Esophagus muscularis mucosa (tissue), 4 donors: ENCODE measurements around the gene ITPR2. TPM values are rescaled to one million over a fixed set of nuclear protein-coding genes. Genes with fewer than 3 reads are reported as not detected.

Experiments used
- DNase-seq: peaks from one replicate; pipeline ENCODE4 v3.0.0-alpha.2; 2017; ENCODE audit errors: extremely low spot score
- H3K27ac ChIP-seq, 4 donors: fragments of 200-600 bp; sonication (generic); replicated peaks in 1 of 4; 1 replicate in 3 of 4; 2 replicates in 1 of 4; pipeline ENCODE4 v1.5.1; 2016 to 2019; ENCODE audit warnings: mild to moderate bottlenecking in 1 of 4
- H3K27me3 ChIP-seq, 4 donors: fragments of 200-600 bp; sonication (generic); one replicate each; pipeline versions ENCODE4 v1.5.1 to v1.6.0; 2016 to 2019
- H3K36me3 ChIP-seq, 4 donors: fragments of 200-600 bp; sonication (generic); one replicate each; pipeline ENCODE4 v1.5.1; 2016 to 2019
- H3K4me1 ChIP-seq, 4 donors: fragments of 200-600 bp; sonication (generic); one replicate each; pipeline ENCODE4 v1.5.1; 2016 to 2019
- H3K4me3 ChIP-seq, 4 donors: fragments of 200-600 bp; sonication (generic); 1 replicate in 2 of 4; 2 replicates in 2 of 4; pipeline ENCODE4 v1.5.1; 2016 to 2019; ENCODE audit warnings: mild to moderate bottlenecking in 4 of 4, moderate library complexity in 1 of 4
- H3K9me3 ChIP-seq, 4 donors: fragments of 200-600 bp; sonication (generic); 1 replicate in 3 of 4; 2 replicates in 1 of 4; pipeline ENCODE4 v1.5.1; 2016 to 2019
- EP300 ChIP-seq: sonication (generic); formaldehyde crosslinking; IDR thresholded peaks from one replicate; pipeline ENCODE4 v1.6.1; 2017; ENCODE audit warnings: antibody characterized with exemption
- POLR2A ChIP-seq: fragments of 450-650 bp; IDR thresholded peaks from one replicate; pipeline ENCODE4 v1.6.1; 2017; ENCODE audit warnings: antibody characterized with exemption, moderate library complexity, mild to moderate bottlenecking, low read depth
- POLR2AphosphoS5 ChIP-seq, 2 donors: sonication (generic); formaldehyde crosslinking; IDR thresholded peaks; one replicate each; pipeline ENCODE4 v1.6.1; 2017; ENCODE audit warnings: antibody characterized with exemption in 2 of 2
- WGBS: methylation state at CpG from one replicate; pipeline ENCODE4 v1.1.5; 2018; 5-methylcytosine and 5-hydroxymethylcytosine counted together
- intact Hi-C: fragments of 100-400 bp; cut with DNase I; formaldehyde crosslinking; loops from one replicate; pipeline ENCODE4 v1.15.1; 2023
- total RNA-seq, 4 donors: library from RNA; depleted of rRNA; stranded (reverse); fragments of >200 nt; gene quantifications; one replicate each; pipeline versions ENCODE4 v1.1.0 to v1.2.1, GENCODE V29; 2016
- TF ChIP-seq, protein P1 (sequence below), 3 experiments: fragments of 200-600 bp in 2 of 3; fragments of 450-650 bp in 1 of 3; sonication (generic) in 2 of 3; IDR thresholded peaks; one replicate each; pipeline ENCODE4 v1.5.1; 2017 to 2019; ENCODE audit warnings: antibody characterized with exemption in 3 of 3, mild to moderate bottlenecking in 2 of 3, moderate library complexity in 1 of 3

Gene ITPR2
- total RNA-seq, 4 donors from 2014 or later = 23.7 to 26.6 (median 25.4) TPM

- no peaks in the 10 kb centered on the region for H3K27me3 ChIP-seq
- intact Hi-C loops = no loop called here
Measured at GRCh38 chr12:26744042-26744626, 88.9 kb downstream of the ITPR2 start.

GRCh38 chr12:26741584-26742227, 91.3 kb downstream of the ITPR2 start:
- H3K4me3 ChIP-seq = no peak overlapping the region
- no peak for DNase-seq
- H3K27ac ChIP-seq = peak overlapping the region in 1 of 4 donors; percentile 20
- H3K27me3 ChIP-seq = no peaks in the 10 kb centered on the region
- WGBS = 75% methylated on average over 6 of the region's 6 CpGs
- TF ChIP-seq POLR2A = no peak
- peaks cover 0 to 23% (median 14%) of the 10 kb centered on the region in 4 donors for H3K4me1 ChIP-seq
- H3K36me3 ChIP-seq = no peaks in the 10 kb centered on the region
- peaks cover 0 to 4% (median 0%) of the 10 kb centered on the region in 4 donors for H3K9me3 ChIP-seq
- intact Hi-C loops = no loop called here

More at GRCh38 chr12:26744042-26744626, 88.9 kb downstream of the ITPR2 start:
- TF ChIP-seq POLR2A = no peak
- no peak for TF ChIP-seq POLR2AphosphoS5 (IDR thresholded peaks at IDR 0.05)
- TF ChIP-seq, protein P1, sequence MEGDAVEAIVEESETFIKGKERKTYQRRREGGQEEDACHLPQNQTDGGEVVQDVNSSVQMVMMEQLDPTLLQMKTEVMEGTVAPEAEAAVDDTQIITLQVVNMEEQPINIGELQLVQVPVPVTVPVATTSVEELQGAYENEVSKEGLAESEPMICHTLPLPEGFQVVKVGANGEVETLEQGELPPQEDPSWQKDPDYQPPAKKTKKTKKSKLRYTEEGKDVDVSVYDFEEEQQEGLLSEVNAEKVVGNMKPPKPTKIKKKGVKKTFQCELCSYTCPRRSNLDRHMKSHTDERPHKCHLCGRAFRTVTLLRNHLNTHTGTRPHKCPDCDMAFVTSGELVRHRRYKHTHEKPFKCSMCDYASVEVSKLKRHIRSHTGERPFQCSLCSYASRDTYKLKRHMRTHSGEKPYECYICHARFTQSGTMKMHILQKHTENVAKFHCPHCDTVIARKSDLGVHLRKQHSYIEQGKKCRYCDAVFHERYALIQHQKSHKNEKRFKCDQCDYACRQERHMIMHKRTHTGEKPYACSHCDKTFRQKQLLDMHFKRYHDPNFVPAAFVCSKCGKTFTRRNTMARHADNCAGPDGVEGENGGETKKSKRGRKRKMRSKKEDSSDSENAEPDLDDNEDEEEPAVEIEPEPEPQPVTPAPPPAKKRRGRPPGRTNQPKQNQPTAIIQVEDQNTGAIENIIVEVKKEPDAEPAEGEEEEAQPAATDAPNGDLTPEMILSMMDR (IDR thresholded peaks at IDR 0.05) = no peak
- no peak for TF ChIP-seq EP300
- no peak for DNase-seq
- 98% methylated on average over 5 of the region's 5 CpGs for WGBS
- H3K9me3 ChIP-seq = peaks cover 0 to under 1% (median 0%) of the 10 kb centered on the region in 4 donors
- H3K27ac ChIP-seq = no peak overlapping the region
- no peak overlapping the region for H3K4me3 ChIP-seq
- no peaks in the 10 kb centered on the region for H3K36me3 ChIP-seq
- H3K4me1 ChIP-seq = peaks cover 0 to 24% (median 18%) of the 10 kb centered on the region in 4 donors

- Histone ChIP-seq H3K9me3 (peaks cover 0 to 4% (median 0%) of the 10 kb centered on the region in 4 donors), H3K27ac (peak overlapping the region in 1 of 4 donors; percentile 20), H3K36me3 (no peaks in the 10 kb centered on the region), H3K4me3 (no peak overlapping the region), H3K27me3 (no peaks in the 10 kb centered on the region), H3K4me1 (peaks cover 0 to 18% (median 14%) of the 10 kb centered on the region in 4 donors)
- intact Hi-C loops = no loop called here
- no peak for DNase-seq
- 54% methylated on average over 4 of the region's 4 CpGs for WGBS
- TF ChIP-seq EP300 (no peak), POLR2A (no peak), POLR2AphosphoS5 (IDR thresholded peaks at IDR 0.05) (no peak)
- TF ChIP-seq, protein P1 (IDR thresholded peaks at IDR 0.05) = no peak
Measured at GRCh38 chr12:26740991-26741390, 92.0 kb downstream of the ITPR2 start.

DNA sequence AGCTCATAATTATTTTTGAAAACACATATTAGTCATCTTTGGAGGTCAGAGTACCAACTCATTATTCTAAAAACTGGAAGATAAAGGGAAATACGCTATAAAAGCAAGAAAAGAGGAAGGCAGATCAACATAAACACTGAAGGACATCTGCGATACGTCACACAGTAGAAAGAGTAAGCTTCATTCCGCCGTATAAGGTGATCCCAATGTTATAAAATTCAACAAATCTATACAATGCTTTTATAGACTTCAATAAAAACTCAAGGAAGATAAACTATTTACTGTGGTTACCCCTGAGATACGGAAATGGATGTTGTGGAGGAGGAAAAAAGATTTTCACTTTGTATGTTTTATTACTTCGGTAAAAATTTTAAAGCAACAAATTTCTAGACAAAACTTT, 92.6 kb downstream of the ITPR2 start:
- H3K4me3 ChIP-seq = no peak overlapping the region
- H3K4me1 ChIP-seq = peaks cover 0 to 18% (median 15%) of the 10 kb centered on the region in 4 donors
- no peaks in the 10 kb centered on the region for H3K27me3 ChIP-seq
- H3K36me3 ChIP-seq = no peaks in the 10 kb centered on the region
- TF ChIP-seq EP300 (no peak), POLR2AphosphoS5 (IDR thresholded peaks at IDR 0.05) (no peak)
- TF ChIP-seq, protein P1 (IDR thresholded peaks at IDR 0.05) = no peak
- DNase-seq = no peak
- H3K9me3 ChIP-seq = peaks cover 0 to 4% (median 0%) of the 10 kb centered on the region in 4 donors
- intact Hi-C loops = no loop called here
- no peak overlapping the region for H3K27ac ChIP-seq
- 88% methylated on average over 7 of the region's 7 CpGs for whole genome bisulfite sequencing

GRCh38 chr12:26737487-26738030, 95.4 kb downstream of the ITPR2 start:
- Histone ChIP-seq H3K27me3 (no peaks in the 10 kb centered on the region), H3K36me3 (no peaks in the 10 kb centered on the region), H3K4me1 (peaks cover 0 to 28% (median 26%) of the 10 kb centered on the region in 4 donors), H3K27ac (no peak overlapping the region), H3K9me3 (peaks cover 0 to 4% (median 0%) of the 10 kb centered on the region in 4 donors), H3K4me3 (no peak overlapping the region)
- intact Hi-C loops = no loop called here
- 94% methylated on average over 10 of the region's 10 CpGs for WGBS
- no peak for DNase-seq
- TF ChIP-seq, protein P1 (IDR thresholded peaks at IDR 0.05) = no peak
- no peak for TF ChIP-seq POLR2A
- no peak for TF ChIP-seq EP300
- no peak for TF ChIP-seq POLR2AphosphoS5 (IDR thresholded peaks at IDR 0.05)
